Astrocyte (in vitro differentiated cells and primary cell): ENCODE data around the gene CHFR. TPM values are rescaled to one million over a fixed set of nuclear protein-coding genes. Genes with fewer than 3 reads are reported as not detected.
"Not testable (repeated sequence)": the region's sequence is repeated elsewhere in the genome, so short reads cannot be mapped to it uniquely, and the experiment has no call there.

ENCODE experiments used
- DNase-seq: peaks from one replicate; pipeline ENCODE4 v3.0.0-alpha.2; 2010; ENCODE audit warnings: low read depth
- FAIRE-seq: peaks from 2 replicates; lab custom pipeline; 2011; peaks lifted over from hg19 to GRCh38; lab: Jason Lieb, UNC
- H2AFZ ChIP-seq: 2 replicates; pipeline ENCODE4 v1.6.0; 2012; ENCODE audit warnings: low read depth, low read length, inconsistent platforms
- H3K27ac ChIP-seq: 2 replicates; pipeline ENCODE4 v1.5.1; 2011; ENCODE audit warnings: low read depth, low read length, inconsistent platforms
- H3K27me3 ChIP-seq: 2 replicates; pipeline ENCODE4 v1.6.0; 2011; ENCODE audit warnings: low read length, inconsistent platforms; ENCODE audit not compliant: insufficient read depth
- H3K36me3 ChIP-seq: 2 replicates; pipeline ENCODE4 v1.5.1; 2011; ENCODE audit warnings: low read length, inconsistent platforms; ENCODE audit not compliant: insufficient read depth
- H3K4me1 ChIP-seq: 2 replicates; pipeline ENCODE4 v1.5.1; 2011; ENCODE audit warnings: low read length, inconsistent platforms; ENCODE audit not compliant: insufficient read depth
- H3K4me2 ChIP-seq: 2 replicates; pipeline ENCODE4 v1.6.0; 2012; ENCODE audit warnings: low read length, inconsistent platforms
- H3K4me3 ChIP-seq: 2 replicates; pipeline ENCODE4 v1.5.1; 2011; ENCODE audit warnings: low read depth, mild to moderate bottlenecking, low read length, inconsistent platforms; ENCODE audit not compliant: insufficient read depth
- H3K79me2 ChIP-seq: 2 replicates; pipeline ENCODE4 v1.6.0; 2012; ENCODE audit warnings: mild to moderate bottlenecking, low read length, inconsistent platforms; ENCODE audit not compliant: insufficient read depth
- H3K9ac ChIP-seq: 2 replicates; pipeline ENCODE4 v1.6.0; 2012; ENCODE audit warnings: mild to moderate bottlenecking, low read length, inconsistent platforms
- H3K9me3 ChIP-seq: 2 replicates; pipeline ENCODE4 v1.5.1; 2012; ENCODE audit warnings: low read depth, mild to moderate bottlenecking, low read length, inconsistent platforms; ENCODE audit not compliant: insufficient read depth
- H4K20me1 ChIP-seq: 2 replicates; pipeline ENCODE4 v1.6.0; 2012; ENCODE audit warnings: low read length, inconsistent platforms; ENCODE audit not compliant: insufficient read depth
- H3K27ac Mint-ChIP-seq: one replicate; pipeline ENCODE4 v1.8.0; 2021; ENCODE audit warnings: mild to moderate bottlenecking, mixed read lengths; ENCODE audit not compliant: unreplicated experiment
- H3K27me3 Mint-ChIP-seq: one replicate; pipeline ENCODE4 v1.8.0; 2021; ENCODE audit warnings: low read depth, mixed read lengths; ENCODE audit not compliant: unreplicated experiment
- H3K36me3 Mint-ChIP-seq: one replicate; pipeline ENCODE4 v1.8.0; 2021; ENCODE audit warnings: low read depth, mixed read lengths; ENCODE audit not compliant: unreplicated experiment
- H3K4me1 Mint-ChIP-seq: one replicate; pipeline ENCODE4 v1.8.0; 2021; ENCODE audit warnings: low read depth, mixed read lengths; ENCODE audit not compliant: unreplicated experiment
- H3K4me3 Mint-ChIP-seq: one replicate; pipeline ENCODE4 v1.8.0; 2021; ENCODE audit warnings: mild to moderate bottlenecking, moderate library complexity, mixed read lengths; ENCODE audit not compliant: unreplicated experiment
- H3K9me3 Mint-ChIP-seq: one replicate; pipeline ENCODE4 v1.8.0; 2021; ENCODE audit warnings: mild to moderate bottlenecking, mixed read lengths; ENCODE audit not compliant: unreplicated experiment
- CTCF ChIP-seq: IDR thresholded peaks from 2 replicates; pipeline ENCODE4 v1.5.1; 2011; ENCODE audit warnings: low read depth, mild to moderate bottlenecking, inconsistent platforms, low read length, moderate library complexity; ENCODE audit not compliant: insufficient read depth
- EZH2 ChIP-seq: IDR thresholded peaks from 2 replicates; pipeline ENCODE4 v1.6.1; 2012; ENCODE audit warnings: mild to moderate bottlenecking, low read length, inconsistent platforms; ENCODE audit not compliant: insufficient read depth
- total RNA-seq: library from RNA; stranded (reverse); gene quantifications from 2 replicates; pipeline ENCODE4 v1.2.1, GENCODE V29; 2021

Gene CHFR
- total RNA-seq, 1 donor from 2014 or later, result 66.6 TPM

GRCh38 chr12:132847363-132848356 lies 39.7 kb downstream of the CHFR start:
- DNase-seq (no peak), FAIRE-seq (no peak)
- Histone ChIP-seq H2AFZ (no peak overlapping the region), H3K27me3 (no peaks in the 10 kb centered on the region), H3K79me2 (peaks cover 4% of the 10 kb centered on the region), H4K20me1 (peaks cover 18% of the 10 kb centered on the region), H3K27ac (no peak overlapping the region), H3K9me3 (no peaks in the 10 kb centered on the region), H3K4me2 (no peak overlapping the region), H3K4me1 (no peaks in the 10 kb centered on the region), H3K4me3 (no peak overlapping the region), H3K9ac (no peak overlapping the region), H3K36me3 (peaks cover 19% of the 10 kb centered on the region)
- no peaks in the 10 kb centered on the region for H3K9me3 Mint-ChIP-seq
- no peak overlapping the region for H3K4me3 Mint-ChIP-seq
- TF ChIP-seq CTCF (no peak), EZH2 (no peak)
- peaks cover 23% of the 10 kb centered on the region for H3K36me3 Mint-ChIP-seq
- H3K27me3 Mint-ChIP-seq, result no peaks in the 10 kb centered on the region
- no peak overlapping the region for H3K27ac Mint-ChIP-seq
- no peaks in the 10 kb centered on the region for H3K4me1 Mint-ChIP-seq

GRCh38 chr12:132844681-132845080 lies 42.7 kb downstream of the CHFR start:
- H3K27me3 ChIP-seq, H3K79me2 ChIP-seq, H3K4me1 Mint-ChIP-seq, H3K4me1 ChIP-seq, H3K27me3 Mint-ChIP-seq, H2AFZ ChIP-seq, FAIRE-seq, H3K9me3 ChIP-seq, DNase-seq, H3K4me2 ChIP-seq, H3K27ac Mint-ChIP-seq, H3K9ac ChIP-seq, H3K9me3 Mint-ChIP-seq, H3K4me3 Mint-ChIP-seq, H3K27ac ChIP-seq, H3K4me3 ChIP-seq: not testable (repeated sequence)
- peaks cover 12% of the 10 kb centered on the region for H4K20me1 ChIP-seq
- H3K36me3 Mint-ChIP-seq, result peaks cover 20% of the 10 kb centered on the region
- H3K36me3 ChIP-seq, result peaks cover 26% of the 10 kb centered on the region

- Histone ChIP-seq H3K4me2 (no peak overlapping the region), H2AFZ (no peak overlapping the region), H3K27ac (no peak overlapping the region), H3K27me3 (no peaks in the 10 kb centered on the region), H3K79me2 (no peaks in the 10 kb centered on the region), H3K9ac (no peak overlapping the region), H4K20me1 (peaks cover 13% of the 10 kb centered on the region), H3K9me3 (no peaks in the 10 kb centered on the region), H3K4me3 (no peak overlapping the region), H3K36me3 (peaks cover 26% of the 10 kb centered on the region), H3K4me1 (no peaks in the 10 kb centered on the region)
- H3K9me3 Mint-ChIP-seq, result no peaks in the 10 kb centered on the region
- H3K27me3 Mint-ChIP-seq, result no peaks in the 10 kb centered on the region
- H3K27ac Mint-ChIP-seq, result no peak overlapping the region
- no peak overlapping the region for H3K4me3 Mint-ChIP-seq
- FAIRE-seq, result no peak
- H3K4me1 Mint-ChIP-seq, result no peaks in the 10 kb centered on the region
- TF ChIP-seq EZH2 (no peak), CTCF (no peak)
- no peak for DNase-seq
- peaks cover 20% of the 10 kb centered on the region for H3K36me3 Mint-ChIP-seq
Measured at GRCh38 chr12:132842449-132843045, 44.9 kb downstream of the CHFR start.
